Measurements from ENCODE around the gene POU5F1. TPM values are rescaled to one million over a fixed set of nuclear protein-coding genes. Genes with fewer than 3 reads are reported as not detected.

The POU5F1 gene
- total RNA-seq, 2 experiments from 2014 or later: 0.44 to 0.86 TPM

- Histone ChIP-seq H3K79me2 (ENCODE audit: insufficient read depth, low read depth, low read length) (no peaks in the 10 kb centered on the region), H3K9me2 (ENCODE audit: insufficient read depth, low read length) (no peaks in the 10 kb centered on the region), H3K4me1 (ENCODE audit: insufficient read depth, low read length, poor library complexity, severe bottlenecking) (no peaks in the 10 kb centered on the region), H3K4me3 (ENCODE audit: low read depth, low read length, poor library complexity, severe bottlenecking) (no peak overlapping the region), H3K9me3 (ENCODE audit: low read length) (no peaks in the 10 kb centered on the region), H3K36me3 (ENCODE audit: insufficient read depth, low read length) (no peaks in the 10 kb centered on the region), H3K27ac (ENCODE audit: low read depth, low read length, poor library complexity, severe bottlenecking) (no peak overlapping the region), H4K20me1 (ENCODE audit: insufficient read depth, low read length) (no peaks in the 10 kb centered on the region), H3K4me2 (ENCODE audit: low read length) (no peak overlapping the region), H2AFZ (ENCODE audit: low read length) (no peak overlapping the region)
- DNase-seq (ENCODE audit: low spot score): no peak
- POLR2A ChIA-PET: interaction anchor here (1.7 kb wide), 1 partner anchor 13 kb away, joined by 4 read pairs; the partner anchor contains the start of gene CCHCR1
- CTCF ChIA-PET (ENCODE audit: unreplicated experiment): interaction anchor here (0.6 kb wide), 1 partner anchor 262 kb away, joined by 3 read pairs; no protein-coding TSS in a partner anchor
- no TSS peak for BruUV-seq (replicated peaks)
- intact Hi-C loops (cut with micrococcal nuclease; ENCODE audit: unreplicated experiment): no loop called here
- no peak for TF ChIP-seq EZH2phosphoT487 (IDR thresholded peaks at IDR 0.05; ENCODE audit: borderline replicate concordance, low read depth, low read length)
- TF ChIP-seq CTCF (conservative IDR thresholded peaks at IDR 0.05; ENCODE audit: low read length): no peak
Measured at GRCh38 chr6:31144296-31144969, 26.0 kb downstream of the POU5F1 start.

- H4K20me1 ChIP-seq (ENCODE audit: insufficient read depth, low read length): no peaks in the 10 kb centered on the region
- H3K4me2 ChIP-seq (ENCODE audit: low read length): no peak overlapping the region
- no peaks in the 10 kb centered on the region for H3K79me2 ChIP-seq (ENCODE audit: insufficient read depth, low read depth, low read length)
- TF ChIP-seq EZH2phosphoT487 (IDR thresholded peaks at IDR 0.05; ENCODE audit: borderline replicate concordance, low read depth, low read length) (no peak), CTCF (conservative IDR thresholded peaks at IDR 0.05; ENCODE audit: low read length) (no peak)
- H3K4me1 ChIP-seq (ENCODE audit: insufficient read depth, low read length, poor library complexity, severe bottlenecking): no peaks in the 10 kb centered on the region
- ChIA-PET POLR2A (interaction anchor here (0.7 kb wide), 1 partner anchor 10 kb away, joined by 3 read pairs; no protein-coding TSS in a partner anchor), CTCF (ENCODE audit: unreplicated experiment) (no interaction called here)
- H3K27ac ChIP-seq (ENCODE audit: low read depth, low read length, poor library complexity, severe bottlenecking): no peak overlapping the region
- no peak overlapping the region for H2AFZ ChIP-seq (ENCODE audit: low read length)
- no peak for DNase-seq (ENCODE audit: low spot score)
- no peaks in the 10 kb centered on the region for H3K9me2 ChIP-seq (ENCODE audit: insufficient read depth, low read length)
- no peak overlapping the region for H3K4me3 ChIP-seq (ENCODE audit: low read depth, low read length, poor library complexity, severe bottlenecking)
- intact Hi-C loops (cut with micrococcal nuclease; ENCODE audit: unreplicated experiment): no loop called here
- no peaks in the 10 kb centered on the region for H3K9me3 ChIP-seq (ENCODE audit: low read length)
- H3K36me3 ChIP-seq (ENCODE audit: insufficient read depth, low read length): no peaks in the 10 kb centered on the region
- BruUV-seq (replicated peaks): no TSS peak
Measured at GRCh38 chr6:31143148-31143547, 27.3 kb downstream of the POU5F1 start.

GRCh38 chr6:31142361-31142761 is 28.1 kb downstream of the POU5F1 start:
- Histone ChIP-seq H3K4me1 (ENCODE audit: insufficient read depth, low read length, poor library complexity, severe bottlenecking) (peaks cover 6% of the 10 kb centered on the region), H3K4me3 (ENCODE audit: low read depth, low read length, poor library complexity, severe bottlenecking) (no peak overlapping the region), H3K79me2 (ENCODE audit: insufficient read depth, low read depth, low read length) (no peaks in the 10 kb centered on the region), H3K9me3 (ENCODE audit: low read length) (no peaks in the 10 kb centered on the region), H3K36me3 (ENCODE audit: insufficient read depth, low read length) (no peaks in the 10 kb centered on the region), H3K4me2 (ENCODE audit: low read length) (no peak overlapping the region), H4K20me1 (ENCODE audit: insufficient read depth, low read length) (no peaks in the 10 kb centered on the region), H2AFZ (ENCODE audit: low read length) (no peak overlapping the region), H3K9me2 (ENCODE audit: insufficient read depth, low read length) (no peaks in the 10 kb centered on the region), H3K27ac (ENCODE audit: low read depth, low read length, poor library complexity, severe bottlenecking) (no peak overlapping the region)
- no TSS peak for BruUV-seq (replicated peaks)
- TF ChIP-seq CTCF (conservative IDR thresholded peaks at IDR 0.05; ENCODE audit: low read length) (no peak), EZH2phosphoT487 (IDR thresholded peaks at IDR 0.05; ENCODE audit: borderline replicate concordance, low read depth, low read length) (no peak)
- CTCF ChIA-PET (ENCODE audit: unreplicated experiment): no interaction called here
- DNase-seq (ENCODE audit: low spot score): no peak
- intact Hi-C loops (cut with micrococcal nuclease; ENCODE audit: unreplicated experiment): no loop called here
- POLR2A ChIA-PET: interaction anchor here (1.0 kb wide), 1 partner anchor 16 kb away, joined by 4 read pairs; the partner anchor contains the start of genes CCHCR1 and TCF19

Measured in OCI-LY7 (cell line).